Right atrium auricular region (tissue), 2 donors: ENCODE measurements around the gene IGFBP1. TPM values are rescaled to one million over a fixed set of nuclear protein-coding genes. Genes with fewer than 3 reads are reported as not detected.
A peak's percentile ranks its signal among the peaks of the same experiment; 100 is the strongest.

Experiments used
- DNase-seq: peaks from one replicate; pipeline ENCODE4 v3.0.0-alpha.2; 2019; ENCODE audit warnings: low spot score
- H3K27ac ChIP-seq, 2 donors: fragments of 200-600 bp; sonication (generic); 1 replicate in 1 of 2; 2 replicates in 1 of 2; pipeline ENCODE4 v1.5.1; 2016 to 2019
- H3K27me3 ChIP-seq, 2 donors: fragments of 200-600 bp; sonication (generic); one replicate each; pipeline versions ENCODE4 v1.5.1 to v1.6.0; 2017 to 2019
- H3K36me3 ChIP-seq: fragments of 200-600 bp; sonication (generic); one replicate; pipeline ENCODE4 v1.5.1; 2016
- H3K4me1 ChIP-seq, 2 donors: fragments of 200-600 bp; sonication (generic); one replicate each; pipeline versions ENCODE4 v1.5.1 to v1.6.0; 2017 to 2019
- H3K4me3 ChIP-seq, 2 donors: fragments of 200-600 bp; sonication (generic); 1 replicate in 1 of 2; 2 replicates in 1 of 2; pipeline ENCODE4 v1.5.1; 2017 to 2019; ENCODE audit warnings: mild to moderate bottlenecking in 1 of 2, moderate library complexity in 1 of 2
- H3K9me3 ChIP-seq, 2 donors: fragments of 200-600 bp; sonication (generic); one replicate each; pipeline ENCODE4 v1.5.1; 2019
- total RNA-seq, 2 donors: library from RNA; depleted of rRNA; stranded (reverse); fragments of >200 nt; gene quantifications; one replicate each; pipeline ENCODE4 v1.1.0, GENCODE V29; 2016
- TF ChIP-seq, protein P1 (sequence below), 2 donors: fragments of 200-600 bp; sonication (generic); IDR thresholded peaks; one replicate each; pipeline ENCODE4 v1.5.1; 2019; ENCODE audit warnings: antibody characterized with exemption in 2 of 2

The IGFBP1 gene
- total RNA-seq, 2 donors from 2014 or later, result 1.6 TPM; not detected in 1

DNA sequence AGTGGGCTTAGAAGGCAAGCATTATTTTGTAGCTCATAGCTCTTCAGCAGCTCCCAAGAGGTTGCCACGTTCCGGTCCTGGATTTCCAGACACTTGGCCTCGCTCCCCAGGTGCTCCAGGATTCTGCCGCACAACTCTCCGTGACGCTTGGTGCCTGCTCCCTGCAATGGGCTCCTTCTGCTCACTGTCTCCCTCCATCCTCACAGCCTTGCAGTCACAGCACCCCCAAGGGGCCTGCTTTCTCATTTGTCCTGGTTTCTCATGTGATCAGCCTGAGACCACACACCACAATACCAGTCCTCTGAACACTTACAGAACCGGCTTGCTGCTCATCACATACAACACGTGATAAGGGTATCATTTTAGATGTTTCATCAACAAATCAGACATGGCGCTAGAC lies 23.0 kb downstream of the IGFBP1 start:
- TF ChIP-seq, protein P1, sequence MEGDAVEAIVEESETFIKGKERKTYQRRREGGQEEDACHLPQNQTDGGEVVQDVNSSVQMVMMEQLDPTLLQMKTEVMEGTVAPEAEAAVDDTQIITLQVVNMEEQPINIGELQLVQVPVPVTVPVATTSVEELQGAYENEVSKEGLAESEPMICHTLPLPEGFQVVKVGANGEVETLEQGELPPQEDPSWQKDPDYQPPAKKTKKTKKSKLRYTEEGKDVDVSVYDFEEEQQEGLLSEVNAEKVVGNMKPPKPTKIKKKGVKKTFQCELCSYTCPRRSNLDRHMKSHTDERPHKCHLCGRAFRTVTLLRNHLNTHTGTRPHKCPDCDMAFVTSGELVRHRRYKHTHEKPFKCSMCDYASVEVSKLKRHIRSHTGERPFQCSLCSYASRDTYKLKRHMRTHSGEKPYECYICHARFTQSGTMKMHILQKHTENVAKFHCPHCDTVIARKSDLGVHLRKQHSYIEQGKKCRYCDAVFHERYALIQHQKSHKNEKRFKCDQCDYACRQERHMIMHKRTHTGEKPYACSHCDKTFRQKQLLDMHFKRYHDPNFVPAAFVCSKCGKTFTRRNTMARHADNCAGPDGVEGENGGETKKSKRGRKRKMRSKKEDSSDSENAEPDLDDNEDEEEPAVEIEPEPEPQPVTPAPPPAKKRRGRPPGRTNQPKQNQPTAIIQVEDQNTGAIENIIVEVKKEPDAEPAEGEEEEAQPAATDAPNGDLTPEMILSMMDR (IDR thresholded peaks at IDR 0.05), result no peak
- no peaks in the 10 kb centered on the region for H3K27me3 ChIP-seq
- no peak for DNase-seq
- no peak overlapping the region for H3K4me3 ChIP-seq
- H3K36me3 ChIP-seq, result peaks cover 4% of the 10 kb centered on the region
- no peaks in the 10 kb centered on the region for H3K9me3 ChIP-seq
- H3K4me1 ChIP-seq, result no peaks in the 10 kb centered on the region
- H3K27ac ChIP-seq, result no peak overlapping the region

DNA sequence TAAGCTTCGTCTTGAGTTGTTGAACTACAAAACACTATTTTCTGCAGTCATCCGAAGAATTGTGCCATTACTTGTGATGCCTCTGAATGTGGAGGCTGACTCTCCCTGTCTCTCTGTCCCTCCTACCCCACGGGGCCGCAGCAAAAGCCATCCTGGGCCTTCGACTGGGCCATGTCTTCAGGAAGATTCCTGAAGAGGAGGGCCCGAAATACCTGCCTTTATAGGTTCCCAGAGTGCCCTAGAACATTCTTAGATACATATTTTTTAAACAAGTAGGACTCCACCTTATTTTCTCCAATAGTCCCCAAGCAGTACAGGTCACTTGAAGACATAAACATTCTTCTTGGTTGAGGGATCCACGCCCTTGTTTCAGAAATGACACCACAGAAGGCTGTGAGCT lies 24.7 kb downstream of the IGFBP1 start:
- Histone ChIP-seq H3K4me1 (peaks cover 0 to 4% of the 10 kb centered on the region in 2 donors), H3K36me3 (peaks cover 8% of the 10 kb centered on the region), H3K4me3 (no peak overlapping the region), H3K9me3 (no peaks in the 10 kb centered on the region), H3K27ac (no peak overlapping the region), H3K27me3 (no peaks in the 10 kb centered on the region)
- no peak for DNase-seq
- TF ChIP-seq, protein P1 (IDR thresholded peaks at IDR 0.05), result no peak

- no peaks in the 10 kb centered on the region for H3K9me3 ChIP-seq
- no peak overlapping the region for H3K4me3 ChIP-seq
- H3K27me3 ChIP-seq, result no peaks in the 10 kb centered on the region
- peak; percentile 46 for DNase-seq
- peaks cover 0 to 13% of the 10 kb centered on the region in 2 donors for H3K4me1 ChIP-seq
- TF ChIP-seq, protein P1 (IDR thresholded peaks at IDR 0.05), result no peak
- no peak overlapping the region for H3K27ac ChIP-seq
- H3K36me3 ChIP-seq, result peaks cover 8% of the 10 kb centered on the region
Measured at GRCh38 chr7:45914911-45915310, 26.6 kb downstream of the IGFBP1 start.

DNA sequence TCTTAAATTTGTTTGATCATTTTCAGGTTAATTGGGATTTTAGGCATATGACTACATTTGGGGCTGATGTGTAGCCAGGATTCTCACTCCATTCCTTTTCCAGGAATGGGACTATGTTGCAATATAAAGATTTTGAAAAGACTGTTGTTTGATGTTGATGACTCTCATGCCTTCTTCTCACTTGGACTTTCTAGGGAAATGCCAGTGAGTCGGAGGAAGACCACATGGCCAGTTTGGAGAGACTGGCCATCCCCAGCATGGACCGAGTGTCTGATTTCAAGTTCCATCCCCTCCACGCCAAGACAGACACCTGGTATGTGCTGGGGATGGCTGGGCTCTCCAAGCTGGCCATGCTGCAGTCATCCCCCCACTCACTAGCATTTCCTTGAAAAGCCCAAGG lies 27.3 kb downstream of the IGFBP1 start:
- TF ChIP-seq, protein P1 (IDR thresholded peaks at IDR 0.05), result no peak
- no peak for DNase-seq
- H3K4me3 ChIP-seq, result no peak overlapping the region
- no peaks in the 10 kb centered on the region for H3K9me3 ChIP-seq
- H3K36me3 ChIP-seq, result peaks cover 8% of the 10 kb centered on the region
- H3K27ac ChIP-seq, result no peak overlapping the region
- no peaks in the 10 kb centered on the region for H3K27me3 ChIP-seq
- peaks cover 0 to 20% of the 10 kb centered on the region in 2 donors for H3K4me1 ChIP-seq

DNA sequence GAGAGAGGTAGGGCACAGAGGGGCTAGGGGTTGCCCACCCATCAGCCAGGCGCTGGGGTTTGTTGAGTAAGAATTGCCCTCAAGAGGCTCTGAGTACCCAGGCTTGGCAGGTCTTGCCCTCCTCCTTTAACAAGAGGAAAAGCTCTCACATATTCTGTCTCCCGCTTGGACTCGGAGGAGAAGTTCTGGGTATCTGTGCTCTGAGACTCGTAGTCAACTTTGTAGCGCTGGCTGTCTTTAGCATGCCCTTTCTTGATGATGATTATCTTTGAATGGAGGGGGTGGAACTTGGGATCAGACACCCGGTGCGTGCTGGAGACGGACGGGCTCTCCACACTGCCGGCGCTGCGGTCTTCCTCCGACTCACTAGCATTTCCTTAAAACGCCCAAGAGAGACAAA lies 28.8 kb downstream of the IGFBP1 start:
- DNase-seq, result peak; percentile 43
- Histone ChIP-seq H3K36me3 (peaks cover 8% of the 10 kb centered on the region), H3K27ac (no peak overlapping the region), H3K27me3 (no peaks in the 10 kb centered on the region), H3K4me3 (no peak overlapping the region), H3K4me1 (peaks cover 0 to 31% of the 10 kb centered on the region in 2 donors), H3K9me3 (no peaks in the 10 kb centered on the region)
- TF ChIP-seq, protein P1 (IDR thresholded peaks at IDR 0.05), result no peak

DNA sequence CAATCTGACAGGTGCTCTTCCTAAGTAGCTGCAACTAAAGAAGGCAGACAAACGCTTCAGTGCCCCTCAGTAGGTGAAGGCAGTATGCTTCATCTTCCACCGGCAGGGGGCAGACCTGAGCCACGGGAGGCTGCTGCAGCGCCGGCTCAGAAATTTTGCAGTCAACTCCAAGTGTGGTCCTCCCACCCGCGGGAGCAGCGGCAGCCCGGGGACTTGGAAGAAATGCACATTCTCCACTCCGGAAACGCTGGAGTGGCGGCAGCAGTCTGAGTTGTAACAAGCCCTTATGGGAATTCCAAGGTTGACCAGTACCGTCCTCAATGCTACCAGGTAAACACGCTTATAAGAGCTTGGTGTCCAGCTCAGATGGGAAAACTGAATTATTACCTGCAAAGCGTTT lies 29.4 kb downstream of the IGFBP1 start:
- H3K4me3 ChIP-seq, result peak overlapping the region in 1 of 2 donors; percentile 21
- H3K4me1 ChIP-seq, result peaks cover 0 to 37% of the 10 kb centered on the region in 2 donors
- no peak overlapping the region for H3K27ac ChIP-seq
- DNase-seq, result peak; percentile 75
- H3K9me3 ChIP-seq, result no peaks in the 10 kb centered on the region
- peaks cover 8% of the 10 kb centered on the region for H3K36me3 ChIP-seq
- no peaks in the 10 kb centered on the region for H3K27me3 ChIP-seq
- TF ChIP-seq, protein P1 (IDR thresholded peaks at IDR 0.05), result peak; percentile 96
